Esophagus (tissue), 2 donors: ENCODE data around the gene FBXW2. TPM values are rescaled to one million over a fixed set of nuclear protein-coding genes. Genes with fewer than 3 reads are reported as not detected.

Source experiments
- polyA plus RNA-seq, 2 donors: library from polyadenylated mRNA; stranded (reverse); fragments of 200-250 nt; gene quantifications; one replicate each; pipeline ENCODE4 v1.2.3, GENCODE V29; 2013
- donor health status: healthy with polysubstance abuse.
- donor health status: Bipolar disorder and iron deficiency.

FBXW2 gene
- polyA plus RNA-seq, 2 donors, result 7.1 to 15.7 TPM

Other genes with a start within 250 kb of the FBXW2 start
- 10 to 100 TPM; 18.6 to 20.4 TPM for gene CDK5RAP2, start 213.2 kb downstream of the FBXW2 start, polyA plus RNA-seq
- gene MEGF9, start 78.9 kb downstream of the FBXW2 start, polyA plus RNA-seq, result 1 to 10 TPM; 7.3 to 8.0 TPM
- 10 to 100 TPM; 12.1 to 15.8 TPM for gene PSMD5, start 49.5 kb upstream of the FBXW2 start, polyA plus RNA-seq
- gene PHF19, start 83.8 kb upstream of the FBXW2 start, polyA plus RNA-seq, result 10 to 100 TPM; 22.3 to 28.8 TPM
- gene TRAF1, start 133.4 kb upstream of the FBXW2 start, polyA plus RNA-seq, result 1 to 10 TPM; 2.7 to 6.1 TPM